Peyer's patch (tissue), 4 donors: ENCODE results near the gene SAV1.

Source experiments
- CTCF ChIP-seq, 6 experiments: fragments of 450-650 bp in 4 of 6; fragments of 200-600 bp in 2 of 6; sonication (generic) in 1 of 6; IDR thresholded peaks; one replicate each; pipeline ENCODE4 v1.5.1; 2017 to 2019; ENCODE audit warnings: antibody characterized with exemption in 6 of 6, mild to moderate bottlenecking in 3 of 6, moderate library complexity in 1 of 6
- POLR2A ChIP-seq, 2 donors: fragments of 450-650 bp; IDR thresholded peaks; one replicate each; pipeline ENCODE4 v1.5.1; 2017; ENCODE audit warnings: antibody characterized with exemption in 2 of 2, mild to moderate bottlenecking in 2 of 2, moderate library complexity in 2 of 2

GRCh38 chr14:50670866-50671256 lies 2.8 kb upstream of the SAV1 start:
- TF ChIP-seq POLR2A (IDR thresholded peaks at IDR 0.05) (no peak), CTCF (IDR thresholded peaks at IDR 0.05) (no peak)
